Right lobe of liver (tissue), 6 donors: Measurements from ENCODE around the gene HDAC4. TPM values are rescaled to one million over a fixed set of nuclear protein-coding genes. Genes with fewer than 3 reads are reported as not detected.

Experiments used
- ATAC-seq, 4 donors: fragments of 200-7000 bp; cut with Tn5 transposase; one replicate each; pipeline ENCODE4 v1.9.1; 2020; ENCODE audit warnings: mild to moderate bottlenecking in 4 of 4, moderate library complexity in 4 of 4
- DNase-seq, 3 donors: peaks; one replicate each; pipeline ENCODE4 v3.0.0-alpha.2; 2020
- H3K27ac ChIP-seq, 3 donors: fragments of 200-600 bp; one replicate each; pipeline ENCODE4 v1.8.0; 2022
- H3K27me3 ChIP-seq, 2 donors: fragments of 200-600 bp; one replicate each; pipeline ENCODE4 v1.8.0; 2022
- H3K36me3 ChIP-seq, 4 donors: fragments of 200-600 bp; sonication (generic) in 1 of 4; one replicate each; pipeline versions ENCODE4 v1.5.1 to v1.8.0; 2017 to 2022; ENCODE audit warnings: control low read depth in 1 of 4
- H3K4me1 ChIP-seq, 4 donors: fragments of 200-600 bp; sonication (generic) in 1 of 4; one replicate each; pipeline versions ENCODE4 v1.5.1 to v1.8.0; 2017 to 2022; ENCODE audit warnings: control low read depth in 1 of 4
- H3K4me3 ChIP-seq, 3 donors: fragments of 200-600 bp; one replicate each; pipeline ENCODE4 v1.8.0; 2022
- H3K9me3 ChIP-seq, 4 donors: fragments of 200-600 bp; sonication (generic) in 1 of 4; one replicate each; pipeline versions ENCODE4 v1.5.1 to v1.8.0; 2017 to 2022; ENCODE audit warnings: control low read depth in 1 of 4
- POLR2A ChIP-seq: fragments of 450-650 bp; IDR thresholded peaks from one replicate; pipeline ENCODE4 v1.6.1; 2017; ENCODE audit warnings: antibody characterized with exemption, mild to moderate bottlenecking
- WGBS: methylation state at CpG from one replicate; pipeline ENCODE4 v1.1.6; 2018; ENCODE audit warnings: low coverage, low lambda C conversion rate; ENCODE audit not compliant: insufficient coverage; ENCODE audit errors: missing lambda C conversion rate; 5-methylcytosine and 5-hydroxymethylcytosine counted together
- intact Hi-C, 2 donors: fragments of 100-400 bp; cut with DNase I; formaldehyde crosslinking; loops; one replicate each; pipeline versions ENCODE4 v1.11.2 to v1.14.1; 2022
- total RNA-seq, 6 experiments: library from RNA; depleted of rRNA in 2 of 6; stranded (reverse); fragments of >200 nt in 2 of 6; fragmentation: NEBNext Ultra II Directional in 3 of 6; extraction: Animal tissue kit (Norgen Biotek cat#: 25700) in 3 of 6; gene quantifications; one replicate each; pipeline versions ENCODE4 v1.1.0 to v1.2.4, GENCODE V29; 2016 to 2023
- TF ChIP-seq, protein P1 (sequence below), 4 donors: fragments of 200-600 bp in 3 of 4; fragments of 450-650 bp in 1 of 4; IDR thresholded peaks; one replicate each; pipeline versions ENCODE4 v1.5.1 to v1.8.0; 2016 to 2022; ENCODE audit warnings: antibody characterized with exemption in 4 of 4, mild to moderate bottlenecking in 2 of 4
- donor health status: DM: no; HTN: yes; CAD: no.
- donor health status: DM: no; HTN: no; CAD: no.
- donor health status: DM: no; HTN: no; CAD: no.
- donor health status: DM: no; HTN: yes; CAD: no.
- donor health status: DM: no; HTN: yes; CAD: no.

HDAC4 gene
- total RNA-seq, 6 experiments from 2014 or later = 8.9 to 22.4 (median 14.7) TPM

- Histone ChIP-seq H3K27ac (no peak overlapping the region), H3K27me3 (no peaks in the 10 kb centered on the region), H3K4me3 (no peak overlapping the region), H3K36me3 (peaks cover 0 to 19% (median 0%) of the 10 kb centered on the region in 4 donors), H3K9me3 (no peaks in the 10 kb centered on the region), H3K4me1 (peaks cover 0 to 13% (median 0%) of the 10 kb centered on the region in 4 donors)
- intact Hi-C loops = no loop called here
- ATAC-seq (no peak), DNase-seq (no peak)
- 100% methylated on average over 3 of the region's 9 CpGs for WGBS
- no peak for TF ChIP-seq POLR2A
- TF ChIP-seq, protein P1, sequence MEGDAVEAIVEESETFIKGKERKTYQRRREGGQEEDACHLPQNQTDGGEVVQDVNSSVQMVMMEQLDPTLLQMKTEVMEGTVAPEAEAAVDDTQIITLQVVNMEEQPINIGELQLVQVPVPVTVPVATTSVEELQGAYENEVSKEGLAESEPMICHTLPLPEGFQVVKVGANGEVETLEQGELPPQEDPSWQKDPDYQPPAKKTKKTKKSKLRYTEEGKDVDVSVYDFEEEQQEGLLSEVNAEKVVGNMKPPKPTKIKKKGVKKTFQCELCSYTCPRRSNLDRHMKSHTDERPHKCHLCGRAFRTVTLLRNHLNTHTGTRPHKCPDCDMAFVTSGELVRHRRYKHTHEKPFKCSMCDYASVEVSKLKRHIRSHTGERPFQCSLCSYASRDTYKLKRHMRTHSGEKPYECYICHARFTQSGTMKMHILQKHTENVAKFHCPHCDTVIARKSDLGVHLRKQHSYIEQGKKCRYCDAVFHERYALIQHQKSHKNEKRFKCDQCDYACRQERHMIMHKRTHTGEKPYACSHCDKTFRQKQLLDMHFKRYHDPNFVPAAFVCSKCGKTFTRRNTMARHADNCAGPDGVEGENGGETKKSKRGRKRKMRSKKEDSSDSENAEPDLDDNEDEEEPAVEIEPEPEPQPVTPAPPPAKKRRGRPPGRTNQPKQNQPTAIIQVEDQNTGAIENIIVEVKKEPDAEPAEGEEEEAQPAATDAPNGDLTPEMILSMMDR (IDR thresholded peaks at IDR 0.05) = no peak
Measured at GRCh38 chr2:239106966-239107365, 293.9 kb downstream of the HDAC4 start.

DNA sequence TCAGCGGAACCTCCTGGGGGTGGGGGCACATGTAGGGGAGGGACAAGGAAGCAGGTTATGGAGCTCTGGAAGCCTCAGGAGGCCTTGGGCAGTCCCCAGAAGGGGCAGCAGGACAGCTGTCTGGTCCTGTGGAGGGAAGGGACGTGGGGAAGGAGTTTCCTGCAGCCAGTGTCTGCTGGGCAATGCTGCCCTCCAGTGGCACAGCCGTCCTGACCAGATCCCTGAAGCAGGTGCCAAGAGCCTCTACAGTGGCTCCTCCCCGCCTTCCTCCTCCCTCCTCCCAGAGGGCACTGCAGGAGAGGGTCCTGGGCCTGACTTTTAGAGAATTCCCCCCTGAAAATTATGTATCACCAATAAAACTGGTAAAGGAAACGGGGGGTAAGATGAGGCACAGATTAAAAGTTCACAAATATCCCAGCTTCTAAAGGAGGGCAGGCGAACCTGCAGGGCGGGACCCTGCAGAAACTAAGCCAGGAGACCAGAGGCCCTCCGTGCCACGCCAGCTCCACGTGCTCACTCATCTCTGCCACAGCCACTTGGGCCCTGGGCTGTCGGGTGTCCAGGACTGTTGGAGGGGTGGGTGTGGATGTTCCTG, 294.4 kb downstream of the HDAC4 start:
- H3K4me1 ChIP-seq = peaks cover 0 to 13% (median 0%) of the 10 kb centered on the region in 4 donors
- no peaks in the 10 kb centered on the region for H3K9me3 ChIP-seq
- ATAC-seq (peak; percentile 8 to 41 (median 29)), DNase-seq (no peak)
- no peak for TF ChIP-seq POLR2A
- TF ChIP-seq, protein P1 (IDR thresholded peaks at IDR 0.05) = peak; percentile 8 to 45 (median 26)
- intact Hi-C loops = no loop called here
- H3K27me3 ChIP-seq = no peaks in the 10 kb centered on the region
- 64% methylated on average over 2 of the region's 11 CpGs for WGBS
- peaks cover 0 to 19% (median 0%) of the 10 kb centered on the region in 4 donors for H3K36me3 ChIP-seq
- no peak overlapping the region for H3K27ac ChIP-seq
- H3K4me3 ChIP-seq = no peak overlapping the region

- TF ChIP-seq, protein P1 (IDR thresholded peaks at IDR 0.05) = no peak
- TF ChIP-seq POLR2A = no peak
- Histone ChIP-seq H3K27ac (no peak overlapping the region), H3K9me3 (no peaks in the 10 kb centered on the region), H3K4me3 (no peak overlapping the region), H3K4me1 (peaks cover 0 to 13% (median 0%) of the 10 kb centered on the region in 4 donors), H3K36me3 (peaks cover 0 to 15% (median 0%) of the 10 kb centered on the region in 4 donors), H3K27me3 (no peaks in the 10 kb centered on the region)
- intact Hi-C loops = no loop called here
- DNase-seq = no peak
- WGBS = 80% methylated on average over 1 of the region's 12 CpGs
- no peak for ATAC-seq
Measured at GRCh38 chr2:239105234-239105633, 295.6 kb downstream of the HDAC4 start.

GRCh38 chr2:239104800-239105199, 296.0 kb downstream of the HDAC4 start:
- intact Hi-C loops = no loop called here
- no peak for ATAC-seq
- TF ChIP-seq POLR2A = no peak
- TF ChIP-seq, protein P1 (IDR thresholded peaks at IDR 0.05) = no peak
- DNase-seq = no peak
- no peaks in the 10 kb centered on the region for H3K27me3 ChIP-seq
- no peak overlapping the region for H3K27ac ChIP-seq
- no peaks in the 10 kb centered on the region for H3K9me3 ChIP-seq
- H3K4me1 ChIP-seq = peaks cover 0 to 11% (median 0%) of the 10 kb centered on the region in 4 donors
- WGBS = 91% methylated on average over 5 of the region's 17 CpGs
- peaks cover 0 to 14% (median 0%) of the 10 kb centered on the region in 4 donors for H3K36me3 ChIP-seq
- no peak overlapping the region for H3K4me3 ChIP-seq
